ENCODE results near the gene NACC2.
"Not testable (repeated sequence)": the region's sequence is repeated elsewhere in the genome, so short reads cannot be mapped to it uniquely, and the experiment has no call there.

NACC2 gene

GRCh38 chr9:136114610-136115009, 19.5 kb upstream of the NACC2 start:
- in situ Hi-C loops (cut with MboI; ENCODE audit: low sequenced_read_pairs) = no loop called here

GRCh38 chr9:136112541-136112940, 17.5 kb upstream of the NACC2 start:
- in situ Hi-C loops (cut with MboI; ENCODE audit: low sequenced_read_pairs) = no loop called here

- in situ Hi-C loops (cut with MboI; ENCODE audit: low sequenced_read_pairs) = no loop called here
Observed at GRCh38 chr9:136111910-136112309, 16.8 kb upstream of the NACC2 start.

- in situ Hi-C loops (cut with MboI; ENCODE audit: low sequenced_read_pairs) = no loop called here
Observed at GRCh38 chr9:136111190-136111589, 16.1 kb upstream of the NACC2 start.

- in situ Hi-C loops (cut with MboI; ENCODE audit: low sequenced_read_pairs) = no loop called here
Observed at GRCh38 chr9:136110082-136111061, 15.3 kb upstream of the NACC2 start.

- in situ Hi-C loops (cut with MboI; ENCODE audit: low sequenced_read_pairs) = no loop called here
Observed at GRCh38 chr9:136109351-136110081, 14.4 kb upstream of the NACC2 start.

GRCh38 chr9:136108648-136109266, 13.7 kb upstream of the NACC2 start:
- in situ Hi-C loops (cut with MboI; ENCODE audit: low sequenced_read_pairs) = no loop called here

- in situ Hi-C loops (cut with MboI; ENCODE audit: low sequenced_read_pairs) = no loop called here
Observed at GRCh38 chr9:136107953-136108647, 13.0 kb upstream of the NACC2 start.

GRCh38 chr9:136107155-136107952, 12.3 kb upstream of the NACC2 start:
- in situ Hi-C loops (cut with MboI; ENCODE audit: low sequenced_read_pairs) = no loop called here

- in situ Hi-C loops (cut with MboI; ENCODE audit: low sequenced_read_pairs) = no loop called here
Observed at GRCh38 chr9:136105398-136106135, 10.5 kb upstream of the NACC2 start.

GRCh38 chr9:136104916-136105315, 9.8 kb upstream of the NACC2 start:
- in situ Hi-C loops (cut with MboI; ENCODE audit: low sequenced_read_pairs) = no loop called here

GRCh38 chr9:136104488-136104800, 9.4 kb upstream of the NACC2 start:
- in situ Hi-C loops (cut with MboI; ENCODE audit: low sequenced_read_pairs) = no loop called here

- in situ Hi-C loops (cut with MboI; ENCODE audit: low sequenced_read_pairs) = no loop called here
Observed at GRCh38 chr9:136103651-136104487, 8.8 kb upstream of the NACC2 start.

GRCh38 chr9:136101615-136102074, 6.6 kb upstream of the NACC2 start:
- in situ Hi-C loops (cut with MboI; ENCODE audit: low sequenced_read_pairs) = not testable (repeated sequence)

- in situ Hi-C loops (cut with MboI; ENCODE audit: low sequenced_read_pairs) = no loop called here
Observed at GRCh38 chr9:136100700-136101614, 5.9 kb upstream of the NACC2 start.

- in situ Hi-C loops (cut with MboI; ENCODE audit: low sequenced_read_pairs) = no loop called here
Observed at GRCh38 chr9:136099542-136099941, 4.5 kb upstream of the NACC2 start.

GRCh38 chr9:136098844-136099243, 3.8 kb upstream of the NACC2 start:
- in situ Hi-C loops (cut with MboI; ENCODE audit: low sequenced_read_pairs) = no loop called here

- in situ Hi-C loops (cut with MboI; ENCODE audit: low sequenced_read_pairs) = no loop called here
Observed at GRCh38 chr9:136098210-136098609, 3.1 kb upstream of the NACC2 start.

All from HL-60/S4 treated with phorbol 12-myristate 13-acetate at 8.2 ng/mL for 4 days and 3 days (cell line).